Glomerular visceral epithelial cell (primary cell): ENCODE results near the gene SAMD11.
"Not testable (repeated sequence)": the region's sequence is repeated elsewhere in the genome, so short reads cannot be mapped to it uniquely, and the experiment has no call there.

Experiments used
- DNase-seq: peaks from one replicate; pipeline ENCODE4 v3.0.0-alpha.2; 2016; ENCODE audit errors: extremely low spot score

SAMD11 gene

DNA sequence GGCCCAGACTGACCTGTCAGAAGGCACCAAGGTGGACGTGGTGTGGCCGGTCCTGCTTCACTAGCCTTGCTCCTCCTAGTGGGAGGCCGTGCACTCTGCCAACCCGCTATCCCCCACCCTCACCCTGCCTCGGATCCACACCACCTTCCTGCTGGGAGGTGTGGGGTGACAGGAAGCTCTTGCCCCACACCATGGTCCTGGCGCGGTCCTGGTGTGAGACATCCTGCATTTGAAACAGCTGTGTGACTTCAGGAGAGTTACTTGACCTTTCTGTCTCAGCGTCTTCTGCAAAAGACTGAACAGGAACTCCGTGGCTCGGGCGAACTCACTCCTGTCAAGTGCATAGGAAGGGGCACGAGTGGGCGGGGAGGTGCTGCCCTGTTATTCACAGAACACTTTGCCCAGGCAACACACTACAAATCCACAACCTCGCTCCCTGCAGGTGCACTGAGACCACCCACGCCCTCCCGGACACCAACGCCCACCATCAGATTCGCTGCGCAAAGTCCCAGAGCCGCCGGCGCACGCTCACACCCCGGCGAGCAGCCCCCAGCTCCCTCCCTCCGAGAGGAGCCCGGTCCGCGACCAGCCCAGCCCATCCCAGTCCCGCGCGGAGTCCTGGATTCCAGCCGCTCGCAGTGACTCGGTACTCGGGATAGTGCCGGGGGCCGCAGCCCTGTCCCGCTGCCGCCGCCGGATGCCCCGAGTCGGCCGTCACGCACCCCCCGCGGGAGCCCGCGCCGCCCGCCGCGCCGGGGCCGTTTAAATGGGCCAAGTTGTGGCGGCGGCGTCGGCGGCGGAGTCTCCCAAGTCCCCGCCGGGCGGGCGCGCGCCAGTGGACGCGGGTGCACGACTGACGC is at the start of gene SAMD11:
Gene SAMD11 (plus strand): TSS at position 793 of the 860 bp plus-strand sequence. CDS start 509 bp downstream, outside the sequence.
- DNase-seq = peak; percentile 78

- DNase-seq = not testable (repeated sequence)
Observed at GRCh38 chr1:876428-877208, 47.1 kb upstream of the SAMD11 start.

GRCh38 chr1:877209-877986 is 46.3 kb upstream of the SAMD11 start:
- not testable (repeated sequence) for DNase-seq

DNA sequence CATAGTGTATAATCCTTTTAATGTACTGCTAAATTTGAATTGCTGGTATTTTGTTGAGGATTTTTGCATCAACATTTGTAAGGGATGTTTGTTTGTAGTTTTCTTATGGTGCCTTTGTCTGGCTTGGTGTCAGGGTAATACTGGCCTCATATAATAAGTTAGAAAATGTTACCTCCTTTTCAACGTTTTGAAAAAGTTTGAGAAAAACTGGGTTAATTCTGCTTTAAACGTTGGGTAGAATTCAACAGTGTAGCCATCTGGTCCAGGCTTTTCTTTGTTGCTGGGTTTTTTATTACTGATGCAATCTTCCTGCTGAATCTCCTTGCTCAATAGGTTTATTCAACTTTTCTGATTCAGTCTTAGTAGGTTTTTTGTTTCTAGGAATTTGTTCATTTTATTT is 43.2 kb upstream of the SAMD11 start:
- not testable (repeated sequence) for DNase-seq

GRCh38 chr1:880915-881314 is 42.8 kb upstream of the SAMD11 start:
- DNase-seq = not testable (repeated sequence)

DNA sequence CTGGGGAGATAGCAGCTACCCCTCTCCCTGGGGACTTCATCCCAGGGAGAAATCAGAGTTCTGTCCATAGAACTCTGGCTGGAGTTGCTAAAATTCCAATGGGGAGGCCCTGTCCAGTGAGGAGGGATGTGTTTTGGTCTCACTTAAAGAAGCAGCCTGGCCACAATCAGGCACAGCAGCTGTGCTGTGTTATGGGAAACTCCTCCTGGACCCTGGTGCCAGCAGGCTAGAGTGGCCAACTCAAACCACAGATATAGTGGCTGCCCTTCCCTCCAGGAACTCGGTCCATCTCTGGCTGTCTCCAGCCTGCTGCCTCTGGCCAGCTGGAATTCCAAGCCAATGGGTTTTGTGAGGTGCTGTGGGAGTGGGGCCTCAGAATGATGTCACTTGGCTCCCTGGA is 37.4 kb upstream of the SAMD11 start:
- no peak for DNase-seq

GRCh38 chr1:886760-887159 is 37.0 kb upstream of the SAMD11 start:
- DNase-seq = no peak

DNA sequence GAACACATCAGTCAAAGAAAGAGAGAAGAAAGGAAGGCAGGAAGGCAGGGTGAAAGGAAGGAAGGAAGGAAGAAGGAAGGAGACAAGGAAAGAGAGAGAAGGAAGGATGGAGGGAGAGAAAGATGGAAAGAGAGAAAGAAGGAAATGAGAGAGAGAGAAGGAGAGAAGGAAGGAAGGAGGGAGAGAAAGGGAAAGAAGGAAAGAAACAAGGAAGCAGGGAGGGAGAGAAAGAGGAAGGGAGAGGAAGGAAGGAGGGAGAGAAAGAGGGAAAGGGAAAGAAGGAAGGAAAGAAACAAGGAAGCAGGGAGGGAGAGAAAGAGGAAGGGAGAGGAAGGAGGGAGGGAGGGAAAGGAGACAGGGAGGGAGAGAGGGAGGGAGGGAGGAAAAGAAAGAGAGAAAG is 35.4 kb upstream of the SAMD11 start:
- no peak for DNase-seq

GRCh38 chr1:889774-890173 is 33.9 kb upstream of the SAMD11 start:
- not testable (repeated sequence) for DNase-seq

DNA sequence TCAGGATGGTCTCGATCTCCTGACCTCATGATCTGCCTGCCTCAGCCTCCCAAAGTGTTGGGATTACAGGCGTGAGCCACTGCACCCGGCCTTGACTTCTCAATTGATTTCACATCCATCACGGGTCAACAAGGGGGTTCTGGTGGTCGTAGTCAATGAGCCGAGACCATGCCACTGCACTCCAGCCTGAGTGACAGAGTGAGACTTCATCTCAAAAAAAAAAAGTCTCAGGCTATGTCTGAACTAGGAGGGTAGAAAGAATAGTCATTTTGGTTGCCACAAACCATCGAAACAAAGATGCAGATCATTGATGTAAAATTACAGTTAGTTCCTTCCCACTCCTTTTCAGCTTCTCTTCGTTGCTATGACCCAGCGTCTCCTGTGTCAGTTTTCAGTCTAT is 33.5 kb upstream of the SAMD11 start:
- DNase-seq = not testable (repeated sequence)

DNA sequence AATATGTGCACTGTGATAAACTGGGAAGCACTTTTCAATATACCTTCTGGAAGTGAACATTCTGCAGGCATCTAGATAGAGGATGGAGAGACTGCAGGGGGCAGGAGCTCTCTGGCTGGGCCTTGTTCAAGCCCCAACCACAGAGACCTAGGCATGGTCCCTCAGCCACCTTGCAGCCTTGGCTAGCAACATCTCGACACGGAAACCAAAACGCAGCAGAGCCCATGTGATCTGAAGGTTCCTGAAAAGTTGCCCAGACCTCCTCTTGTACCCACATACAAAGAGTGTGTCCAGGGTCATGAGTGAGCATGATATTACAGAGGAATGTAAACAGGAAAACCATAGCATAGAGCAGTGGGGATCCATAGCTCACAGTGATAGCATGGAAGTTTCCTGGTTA is 33.1 kb upstream of the SAMD11 start:
- DNase-seq = no peak

GRCh38 chr1:897226-897625 is 26.5 kb upstream of the SAMD11 start:
- no peak for DNase-seq

DNA sequence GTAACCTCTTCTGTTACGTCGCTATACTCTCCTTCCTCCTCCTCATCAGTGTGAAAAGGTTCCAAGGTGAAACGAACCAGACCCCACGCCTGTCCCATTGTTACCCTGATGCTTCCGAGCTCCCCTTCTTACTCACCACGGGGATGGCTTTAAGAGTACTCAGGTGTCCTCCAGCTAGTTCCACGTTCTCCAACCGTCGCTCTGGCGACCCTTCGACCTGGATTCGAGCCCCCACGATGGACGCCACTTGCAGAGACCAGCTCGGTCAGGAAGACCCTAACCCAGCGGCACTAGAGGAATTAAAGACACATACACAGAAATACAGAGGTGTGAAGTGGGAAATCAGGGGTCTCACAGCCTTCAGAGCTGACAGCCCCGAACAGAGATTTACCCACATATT is 25.8 kb upstream of the SAMD11 start:
- DNase-seq = not testable (repeated sequence)

- DNase-seq = no peak
Observed at GRCh38 chr1:899636-900317, 23.9 kb upstream of the SAMD11 start.

- DNase-seq = no peak
Observed at GRCh38 chr1:901108-901859, 22.4 kb upstream of the SAMD11 start.

DNA sequence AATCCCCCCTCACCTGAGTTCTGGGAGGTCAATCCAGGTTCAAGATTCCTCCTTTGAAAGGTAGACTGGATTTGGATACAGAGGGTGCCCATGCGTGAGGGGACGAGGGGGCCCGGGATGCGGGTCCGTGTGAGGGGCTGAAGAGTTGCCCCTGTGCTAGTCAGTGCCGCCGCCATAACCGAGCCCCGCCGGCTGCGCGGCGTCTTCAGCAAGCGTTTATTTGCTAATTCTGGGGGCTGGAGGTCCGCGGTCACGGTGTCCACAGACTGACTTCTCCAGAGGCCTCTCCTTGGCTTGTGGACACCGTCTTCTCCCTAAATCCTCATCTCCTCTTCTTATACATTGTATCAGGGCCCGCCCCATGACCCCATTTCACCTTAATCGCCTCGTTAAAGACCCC is 20.9 kb upstream of the SAMD11 start:
- DNase-seq = no peak

DNA sequence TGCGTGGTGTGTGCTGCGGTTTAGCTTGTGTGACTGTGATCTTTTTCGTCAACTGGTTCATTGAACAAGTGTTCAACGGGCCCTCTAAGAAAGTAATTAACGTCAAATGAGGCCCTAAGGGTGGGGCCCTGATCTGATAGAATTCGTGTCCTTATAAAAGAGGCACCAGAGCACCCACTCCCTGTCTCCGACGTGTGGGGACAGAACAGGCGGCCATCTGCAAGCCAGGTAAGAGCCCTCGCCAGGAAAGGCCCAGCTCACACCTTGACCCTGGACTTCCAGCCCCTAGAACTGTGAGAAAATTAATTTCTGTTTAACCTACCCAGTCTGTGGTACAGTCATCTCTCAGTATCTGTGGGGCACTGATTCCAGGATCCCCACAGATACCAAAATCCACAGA is 20.4 kb upstream of the SAMD11 start:
- no peak for DNase-seq

- DNase-seq = no peak
Observed at GRCh38 chr1:903721-904271, 19.9 kb upstream of the SAMD11 start.

GRCh38 chr1:904310-904950 is 19.3 kb upstream of the SAMD11 start:
- DNase-seq = peak; percentile 84
